ENCODE measurements around the gene KCTD2. TPM values are rescaled to one million over a fixed set of nuclear protein-coding genes. Genes with fewer than 3 reads are reported as not detected.

KCTD2 gene
- total and polyA plus RNA-seq, 9 of the 15 experiments (the other 6 are each of a cell fraction or from before 2014, with no cell fraction given): 1.7 to 32.9 (median 15.8) TPM

DNA sequence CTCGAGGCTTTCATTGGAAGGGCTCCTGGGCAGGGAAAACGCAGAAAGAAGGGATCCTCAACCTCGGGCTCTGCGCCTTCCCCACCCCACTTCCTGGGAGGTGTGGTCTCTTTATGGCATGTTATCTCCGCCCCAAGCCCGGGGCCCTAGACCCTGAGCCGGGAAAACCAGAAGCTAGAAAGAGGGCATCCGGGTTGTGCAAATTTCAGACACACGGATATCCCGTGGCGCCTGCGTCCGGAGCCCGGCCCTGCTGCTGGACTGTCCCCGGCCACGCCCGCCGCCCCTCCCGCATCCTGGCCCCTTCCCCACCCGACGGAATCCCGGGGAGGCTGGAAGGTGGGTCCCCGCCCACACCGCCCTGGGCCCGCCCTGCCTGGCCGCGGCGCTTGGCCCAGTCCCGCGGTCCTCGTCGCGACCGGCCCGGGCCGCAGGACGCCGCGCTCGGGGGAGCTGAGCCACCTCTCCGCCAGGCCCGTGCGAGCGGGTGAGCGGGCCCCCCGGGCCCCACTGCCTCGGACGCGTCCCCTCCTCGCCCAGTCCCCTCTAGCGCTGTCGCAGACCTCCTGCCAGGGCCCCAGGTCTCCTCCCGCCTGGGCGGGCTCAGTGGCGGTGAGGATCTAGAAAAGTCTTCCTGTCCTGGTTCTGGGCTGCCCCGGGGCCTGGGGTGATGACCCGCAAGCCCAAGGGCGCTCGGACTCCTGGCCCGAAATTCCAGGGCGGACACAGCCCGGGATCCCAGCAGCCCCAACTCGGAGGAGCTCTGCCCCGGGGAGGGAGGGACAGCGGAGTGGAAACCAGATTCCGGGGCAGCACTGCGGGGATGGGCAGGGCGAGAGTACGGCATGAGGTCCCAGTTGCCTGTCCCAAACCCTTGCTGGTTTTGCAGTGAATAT is 40.8 kb downstream of the KCTD2 start, which contains the start of gene SLC16A5 (continued):
- TF ChIP-seq ZKSCAN8 (CRISPR knock-in tag; IDR thresholded peaks at IDR 0.05) (no peak), PYGO2 (tag; IDR thresholded peaks at IDR 0.05) (no peak), ZNF696 (CRISPR knock-in tag; conservative IDR thresholded peaks at IDR 0.05) (no peak), BACH1 (tag; IDR thresholded peaks at IDR 0.05) (no peak), BRF2 (IDR thresholded peaks at IDR 0.05; ENCODE audit: borderline replicate concordance, insufficient read depth, insufficient read length) (no peak), KDM4B (IDR thresholded peaks at IDR 0.05; ENCODE audit: borderline replicate concordance in 2 of 2, low read depth in 1 of 2) (0 out of 4 replicates have a peak, but pooled peaks of 1 of the 2 experiments have one; percentile 4), ZFP1 (CRISPR knock-in tag; IDR thresholded peaks at IDR 0.05) (no peak), RB1 (IDR thresholded peaks at IDR 0.05; ENCODE audit: low read depth) (peak; percentile 49; the same call in 1 of the 2 replicates), NONO (IDR thresholded peaks at IDR 0.05; ENCODE audit: low read depth in 2 of 2, low read length in 1 of 2) (peak in 1 of 2 experiments; percentile 75; a peak in 1 of 4 replicates), FOSL1 (tag; conservative IDR thresholded peaks at IDR 0.05) (0 out of 2 replicates have a peak, but pooled peaks have one; percentile 1), SP2 (IDR thresholded peaks at IDR 0.05; ENCODE audit: extremely low read depth, low read depth, low read length, poor library complexity, severe bottlenecking) (no peak), HNRNPK (IDR thresholded peaks at IDR 0.05; ENCODE audit: low read depth, low read length, poor library complexity, severe bottlenecking) (no peak), PHF8 (IDR thresholded peaks at IDR 0.05; ENCODE audit: borderline replicate concordance, low read length) (peak; percentile 42; the same call in 1 of the 2 replicates), CBFA2T3 (IDR thresholded peaks at IDR 0.05) (no peak), E2F3 (CRISPR knock-in tag; IDR thresholded peaks at IDR 0.05) (peak; percentile 20; the same call in 1 of the 2 replicates), TCF7 (IDR thresholded peaks at IDR 0.05; ENCODE audit: borderline replicate concordance) (no peak), FOXM1 (IDR thresholded peaks at IDR 0.05; ENCODE audit: low read depth) (no peak), FOXM1 (CRISPR knock-in tag; IDR thresholded peaks at IDR 0.05; ENCODE audit: low read depth) (no peak), POLR2AphosphoS5 (IDR thresholded peaks at IDR 0.05; ENCODE audit: control insufficient read depth, insufficient read depth, low read depth, low read length) (no peak), ZNF76 (CRISPR knock-in tag; IDR thresholded peaks at IDR 0.05; ENCODE audit: borderline replicate concordance) (no peak), BHLHE40 (IDR thresholded peaks at IDR 0.05; ENCODE audit: low read length) (peak; percentile 5; the same call in 1 of the 2 replicates), TAL1 (IDR thresholded peaks at IDR 0.05) (no peak)
- TF ChIP-seq, protein P1, sequence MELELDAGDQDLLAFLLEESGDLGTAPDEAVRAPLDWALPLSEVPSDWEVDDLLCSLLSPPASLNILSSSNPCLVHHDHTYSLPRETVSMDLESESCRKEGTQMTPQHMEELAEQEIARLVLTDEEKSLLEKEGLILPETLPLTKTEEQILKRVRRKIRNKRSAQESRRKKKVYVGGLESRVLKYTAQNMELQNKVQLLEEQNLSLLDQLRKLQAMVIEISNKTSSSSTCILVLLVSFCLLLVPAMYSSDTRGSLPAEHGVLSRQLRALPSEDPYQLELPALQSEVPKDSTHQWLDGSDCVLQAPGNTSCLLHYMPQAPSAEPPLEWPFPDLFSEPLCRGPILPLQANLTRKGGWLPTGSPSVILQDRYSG (tag; conservative IDR thresholded peaks at IDR 0.05; ENCODE audit: low read depth): no peak
- TF ChIP-seq, protein P2, sequence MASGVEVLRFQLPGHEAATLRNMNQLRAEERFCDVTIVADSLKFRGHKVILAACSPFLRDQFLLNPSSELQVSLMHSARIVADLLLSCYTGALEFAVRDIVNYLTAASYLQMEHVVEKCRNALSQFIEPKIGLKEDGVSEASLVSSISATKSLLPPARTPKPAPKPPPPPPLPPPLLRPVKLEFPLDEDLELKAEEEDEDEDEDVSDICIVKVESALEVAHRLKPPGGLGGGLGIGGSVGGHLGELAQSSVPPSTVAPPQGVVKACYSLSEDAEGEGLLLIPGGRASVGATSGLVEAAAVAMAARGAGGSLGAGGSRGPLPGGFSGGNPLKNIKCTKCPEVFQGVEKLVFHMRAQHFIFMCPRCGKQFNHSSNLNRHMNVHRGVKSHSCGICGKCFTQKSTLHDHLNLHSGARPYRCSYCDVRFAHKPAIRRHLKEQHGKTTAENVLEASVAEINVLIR (CRISPR knock-in tag; IDR thresholded peaks at IDR 0.05): no peak
